SK-N-DZ (cell line): Measurements from ENCODE around the gene LARP7.

Experiments
- small RNA-seq, 2 experiments: library from RNA; depleted of rRNA; stranded (forward); fragments of <200 nt; gene quantifications; one replicate each; pipeline ENCODE3, GENCODE V24; 2014

The LARP7 gene

Small RNA genes within 50 kb of the gene (small RNA-seq; reads per million reads assigned to genes)
- gene MIR302A (0 reads per million in 2 experiments), gene MIR302C (0 reads per million in 2 experiments), gene MIR302D (0 reads per million in 2 experiments), gene MIR367 (0 reads per million in 2 experiments), gene WRBP1 (0 reads per million in 2 experiments)
